ENCODE measurements around the gene CEP350.

The CEP350 gene

DNA sequence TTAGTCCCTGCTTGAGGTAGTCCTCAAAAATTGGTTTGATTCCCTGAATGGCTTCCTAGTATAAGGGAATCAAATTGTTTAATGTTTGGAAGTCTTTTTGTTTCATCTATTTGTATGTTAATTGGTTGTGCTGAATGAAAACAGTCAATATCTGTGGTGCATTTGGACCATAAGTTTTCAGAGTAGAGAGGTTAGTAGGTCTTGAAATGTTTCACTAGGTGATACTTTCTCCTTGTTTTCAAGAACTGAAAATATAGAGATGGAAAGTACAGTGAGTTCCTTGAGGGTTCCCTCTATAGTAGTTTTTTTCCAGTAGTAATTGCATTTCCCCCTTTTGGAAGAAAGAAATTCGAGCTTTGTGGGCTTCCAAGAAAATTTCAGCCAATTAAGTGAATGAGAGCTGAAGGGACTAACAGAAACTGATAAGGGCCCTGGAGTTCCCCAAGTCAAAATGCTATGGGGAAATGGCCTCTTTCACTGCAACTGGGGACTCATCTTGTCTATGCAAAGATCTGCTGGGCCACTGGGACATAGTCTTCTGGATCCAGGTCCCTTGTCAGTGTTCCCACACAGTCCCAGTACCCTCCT is 18.6 kb upstream of the CEP350 start:
- TF ChIP-seq CTCF (IDR thresholded peaks at IDR 0.05): no peak

DNA sequence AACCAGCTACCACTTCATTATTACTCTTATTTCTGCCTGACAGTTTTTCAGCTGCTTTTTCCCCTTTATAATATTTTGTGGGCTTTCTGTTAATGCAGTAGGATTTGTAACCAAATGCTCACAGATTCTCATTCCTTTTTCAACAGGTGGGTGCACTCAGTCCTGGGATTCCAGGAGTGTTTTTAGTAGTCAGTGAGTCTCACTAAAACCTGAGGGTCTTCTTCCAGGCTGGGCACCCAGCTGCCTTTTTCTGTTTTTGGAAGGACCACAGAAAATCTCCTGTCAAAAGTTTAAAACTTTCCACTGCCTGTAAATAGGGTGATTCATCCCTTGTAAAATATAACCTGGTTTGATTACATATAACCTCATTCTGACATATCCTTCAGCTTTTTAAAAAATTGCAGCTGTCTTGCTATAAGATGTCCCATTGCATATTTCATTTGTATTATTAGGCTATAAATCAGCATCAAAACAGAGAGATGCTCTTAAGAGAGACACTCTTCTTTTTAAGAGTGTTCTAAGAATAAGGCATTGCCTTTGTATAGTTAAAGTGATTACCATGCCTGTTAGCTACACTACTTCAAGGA is 16.8 kb upstream of the CEP350 start:
- no peak for TF ChIP-seq CTCF (IDR thresholded peaks at IDR 0.05)

- no peak for TF ChIP-seq CTCF (IDR thresholded peaks at IDR 0.05)
Observed at GRCh38 chr1:179938752-179939151, 15.9 kb upstream of the CEP350 start.

DNA sequence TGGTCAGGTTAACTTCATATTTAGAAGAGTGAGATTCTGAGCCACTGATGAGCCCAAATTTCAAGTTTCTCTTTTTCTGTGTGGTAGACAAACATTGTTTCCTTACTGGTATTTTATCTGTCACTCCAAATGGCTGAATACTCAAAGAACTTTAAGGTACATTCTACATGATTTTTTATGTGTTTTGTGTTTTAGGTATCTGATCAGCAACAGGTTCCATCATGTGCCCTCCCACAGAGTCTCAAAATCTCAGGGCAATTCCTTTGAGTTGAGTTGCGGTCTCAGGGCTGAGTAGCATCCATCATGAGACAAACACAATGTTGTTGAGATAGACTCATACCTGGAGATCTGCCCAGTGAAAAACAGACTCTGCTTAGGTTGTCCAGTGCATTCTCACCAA is 14.7 kb upstream of the CEP350 start:
- TF ChIP-seq CTCF (IDR thresholded peaks at IDR 0.05): no peak

DNA sequence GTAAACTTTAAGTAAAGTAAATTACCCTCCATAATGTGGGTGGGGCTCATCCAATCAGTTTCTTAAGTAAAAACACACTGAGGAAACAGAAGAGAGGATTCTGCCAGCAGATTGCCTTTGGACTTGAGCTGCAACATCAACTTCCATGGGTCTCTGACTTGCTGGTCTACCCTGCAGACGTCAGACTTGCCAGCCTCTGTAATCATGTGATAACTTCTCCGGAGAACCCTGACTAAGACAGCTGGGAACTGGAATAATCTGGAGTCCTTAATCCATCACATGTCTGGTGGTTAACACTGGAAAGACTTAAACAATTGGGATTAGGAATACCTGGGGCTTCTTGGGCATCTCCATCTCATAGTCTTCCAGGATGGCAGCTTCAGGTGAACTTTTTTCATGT is 13.2 kb upstream of the CEP350 start:
- no peak for TF ChIP-seq CTCF (IDR thresholded peaks at IDR 0.05)

- TF ChIP-seq CTCF (IDR thresholded peaks at IDR 0.05): no peak
Observed at GRCh38 chr1:179950651-179951050, 4.0 kb upstream of the CEP350 start.

GRCh38 chr1:179951383-179952144 is 3.0 kb upstream of the CEP350 start:
- no peak for TF ChIP-seq CTCF (IDR thresholded peaks at IDR 0.05)
